ENCODE measurements around the gene RNASEH2B. TPM values are rescaled to one million over a fixed set of nuclear protein-coding genes. Genes with fewer than 3 reads are reported as not detected.

RNASEH2B gene
- total RNA-seq, 1 experiment from 2014 or later = 80.7 TPM

GRCh38 chr13:50919277-50919676 lies 9.7 kb downstream of the RNASEH2B start:
- POLR2A ChIA-PET (ENCODE audit: low non-redundant PET) = no interaction called here
- intact Hi-C loops (cut with micrococcal nuclease; ENCODE audit: unreplicated experiment) = no loop called here
- H3K4me3 ChIP-seq (ENCODE audit: low read depth, low read length, poor library complexity, severe bottlenecking) = no peak overlapping the region
- H3K9me3 ChIP-seq (ENCODE audit: low read depth, low read length, poor library complexity, severe bottlenecking) = peaks cover 31% of the 10 kb centered on the region
- TF ChIP-seq EZH2 (IDR thresholded peaks at IDR 0.05; ENCODE audit: borderline replicate concordance, low read depth, low read length, poor library complexity, severe bottlenecking) = no peak
- TF ChIP-seq CTCF (conservative IDR thresholded peaks at IDR 0.05; ENCODE audit: low read depth, low read length) = no peak
- CTCF ChIA-PET = no interaction called here
- no TSS peak for BruUV-seq (replicated peaks)
- no peaks in the 10 kb centered on the region for H3K27me3 ChIP-seq (replicated peaks; ENCODE audit: insufficient read depth, low read depth, low read length, poor library complexity)
- H3K27ac ChIP-seq (ENCODE audit: low read depth, low read length, poor library complexity, severe bottlenecking) = no peak overlapping the region
- H3K36me3 ChIP-seq (ENCODE audit: insufficient read depth, low read length, poor library complexity, severe bottlenecking) = no peaks in the 10 kb centered on the region
- peaks cover 10% of the 10 kb centered on the region for H3K4me1 ChIP-seq (ENCODE audit: insufficient read depth, low read length, poor library complexity, severe bottlenecking)
- no peak for DNase-seq (ENCODE audit: low spot score)

- no peak for TF ChIP-seq CTCF (conservative IDR thresholded peaks at IDR 0.05; ENCODE audit: low read depth, low read length)
- no peak for TF ChIP-seq EZH2 (IDR thresholded peaks at IDR 0.05; ENCODE audit: borderline replicate concordance, low read depth, low read length, poor library complexity, severe bottlenecking)
- no peak overlapping the region for H3K4me3 ChIP-seq (ENCODE audit: low read depth, low read length, poor library complexity, severe bottlenecking)
- intact Hi-C loops (cut with micrococcal nuclease; ENCODE audit: unreplicated experiment) = no loop called here
- POLR2A ChIA-PET (ENCODE audit: low non-redundant PET) = no interaction called here
- peaks cover 5% of the 10 kb centered on the region for H3K4me1 ChIP-seq (ENCODE audit: insufficient read depth, low read length, poor library complexity, severe bottlenecking)
- BruUV-seq (replicated peaks) = no TSS peak
- DNase-seq (ENCODE audit: low spot score) = no peak
- no peaks in the 10 kb centered on the region for H3K27me3 ChIP-seq (replicated peaks; ENCODE audit: insufficient read depth, low read depth, low read length, poor library complexity)
- H3K27ac ChIP-seq (ENCODE audit: low read depth, low read length, poor library complexity, severe bottlenecking) = no peak overlapping the region
- no peaks in the 10 kb centered on the region for H3K36me3 ChIP-seq (ENCODE audit: insufficient read depth, low read length, poor library complexity, severe bottlenecking)
- H3K9me3 ChIP-seq (ENCODE audit: low read depth, low read length, poor library complexity, severe bottlenecking) = peaks cover 35% of the 10 kb centered on the region
- CTCF ChIA-PET = no interaction called here
These were observed 12.1 kb downstream of the RNASEH2B start for GRCh38 chr13:50921706-50922105.

GRCh38 chr13:50923272-50923671 lies 13.7 kb downstream of the RNASEH2B start:
- no peak overlapping the region for H3K27ac ChIP-seq (ENCODE audit: low read depth, low read length, poor library complexity, severe bottlenecking)
- no peaks in the 10 kb centered on the region for H3K36me3 ChIP-seq (ENCODE audit: insufficient read depth, low read length, poor library complexity, severe bottlenecking)
- BruUV-seq (replicated peaks) = no TSS peak
- no peak for DNase-seq (ENCODE audit: low spot score)
- no peaks in the 10 kb centered on the region for H3K4me1 ChIP-seq (ENCODE audit: insufficient read depth, low read length, poor library complexity, severe bottlenecking)
- intact Hi-C loops (cut with micrococcal nuclease; ENCODE audit: unreplicated experiment) = no loop called here
- H3K27me3 ChIP-seq (replicated peaks; ENCODE audit: insufficient read depth, low read depth, low read length, poor library complexity) = no peaks in the 10 kb centered on the region
- peaks cover 35% of the 10 kb centered on the region for H3K9me3 ChIP-seq (ENCODE audit: low read depth, low read length, poor library complexity, severe bottlenecking)
- ChIA-PET CTCF (no interaction called here), POLR2A (ENCODE audit: low non-redundant PET) (no interaction called here)
- TF ChIP-seq CTCF (conservative IDR thresholded peaks at IDR 0.05; ENCODE audit: low read depth, low read length) = no peak
- no peak for TF ChIP-seq EZH2 (IDR thresholded peaks at IDR 0.05; ENCODE audit: borderline replicate concordance, low read depth, low read length, poor library complexity, severe bottlenecking)
- H3K4me3 ChIP-seq (ENCODE audit: low read depth, low read length, poor library complexity, severe bottlenecking) = no peak overlapping the region
